Measurements from ENCODE around the gene RALGAPA2. TPM values are rescaled to one million over a fixed set of nuclear protein-coding genes. Genes with fewer than 3 reads are reported as not detected.

Gene RALGAPA2
- total and polyA plus RNA-seq, 2 experiments from 2014 or later: 13.1 to 43.4 TPM

DNA sequence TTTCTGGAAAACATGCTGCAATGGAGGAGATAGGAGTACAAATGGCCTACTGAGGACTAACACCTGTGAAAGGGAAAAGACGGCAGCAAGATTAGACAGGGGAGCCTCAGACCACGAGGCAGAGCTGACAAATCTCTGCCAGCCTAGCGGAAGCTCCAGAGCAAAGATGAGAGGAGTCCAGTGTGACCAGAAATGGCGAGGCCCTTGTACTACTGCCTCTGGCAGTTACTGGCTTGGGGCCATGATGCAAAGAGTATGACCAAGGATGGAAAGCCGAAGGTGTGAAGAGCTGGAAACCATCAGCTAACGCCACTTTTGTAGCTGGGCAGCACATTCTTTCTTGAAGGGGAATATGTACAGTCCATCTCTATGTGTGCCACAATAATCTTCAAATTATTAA lies 55.4 kb downstream of the RALGAPA2 start:
- Histone ChIP-seq H3K27ac (ENCODE audit: low read depth) (no peak overlapping the region), H3K79me2 (replicated peaks; ENCODE audit: insufficient read depth) (peaks cover 19% of the 10 kb centered on the region; the same call in 1 of the 2 replicates), H3K36me3 (ENCODE audit: insufficient read depth) (no peaks in the 10 kb centered on the region), H2AFZ (no peak overlapping the region), H3K4me3 (no peak overlapping the region), H3K4me1 (ENCODE audit: insufficient read depth) (no peaks in the 10 kb centered on the region), H3K27me3 (ENCODE audit: insufficient read depth) (no peaks in the 10 kb centered on the region), H3K9me2 (ENCODE audit: insufficient read depth) (no peaks in the 10 kb centered on the region), H4K20me1 (replicated peaks; ENCODE audit: insufficient read depth) (no peaks in the 10 kb centered on the region; the same call in 1 of the 2 replicates), H3F3A (replicated peaks; ENCODE audit: low read depth) (no peaks in the 10 kb centered on the region), H3K4me2 (no peak overlapping the region)
- TF ChIP-seq NANOG (IDR thresholded peaks at IDR 0.05; ENCODE audit: borderline replicate concordance): no peak
- TF ChIP-seq, protein P1, sequence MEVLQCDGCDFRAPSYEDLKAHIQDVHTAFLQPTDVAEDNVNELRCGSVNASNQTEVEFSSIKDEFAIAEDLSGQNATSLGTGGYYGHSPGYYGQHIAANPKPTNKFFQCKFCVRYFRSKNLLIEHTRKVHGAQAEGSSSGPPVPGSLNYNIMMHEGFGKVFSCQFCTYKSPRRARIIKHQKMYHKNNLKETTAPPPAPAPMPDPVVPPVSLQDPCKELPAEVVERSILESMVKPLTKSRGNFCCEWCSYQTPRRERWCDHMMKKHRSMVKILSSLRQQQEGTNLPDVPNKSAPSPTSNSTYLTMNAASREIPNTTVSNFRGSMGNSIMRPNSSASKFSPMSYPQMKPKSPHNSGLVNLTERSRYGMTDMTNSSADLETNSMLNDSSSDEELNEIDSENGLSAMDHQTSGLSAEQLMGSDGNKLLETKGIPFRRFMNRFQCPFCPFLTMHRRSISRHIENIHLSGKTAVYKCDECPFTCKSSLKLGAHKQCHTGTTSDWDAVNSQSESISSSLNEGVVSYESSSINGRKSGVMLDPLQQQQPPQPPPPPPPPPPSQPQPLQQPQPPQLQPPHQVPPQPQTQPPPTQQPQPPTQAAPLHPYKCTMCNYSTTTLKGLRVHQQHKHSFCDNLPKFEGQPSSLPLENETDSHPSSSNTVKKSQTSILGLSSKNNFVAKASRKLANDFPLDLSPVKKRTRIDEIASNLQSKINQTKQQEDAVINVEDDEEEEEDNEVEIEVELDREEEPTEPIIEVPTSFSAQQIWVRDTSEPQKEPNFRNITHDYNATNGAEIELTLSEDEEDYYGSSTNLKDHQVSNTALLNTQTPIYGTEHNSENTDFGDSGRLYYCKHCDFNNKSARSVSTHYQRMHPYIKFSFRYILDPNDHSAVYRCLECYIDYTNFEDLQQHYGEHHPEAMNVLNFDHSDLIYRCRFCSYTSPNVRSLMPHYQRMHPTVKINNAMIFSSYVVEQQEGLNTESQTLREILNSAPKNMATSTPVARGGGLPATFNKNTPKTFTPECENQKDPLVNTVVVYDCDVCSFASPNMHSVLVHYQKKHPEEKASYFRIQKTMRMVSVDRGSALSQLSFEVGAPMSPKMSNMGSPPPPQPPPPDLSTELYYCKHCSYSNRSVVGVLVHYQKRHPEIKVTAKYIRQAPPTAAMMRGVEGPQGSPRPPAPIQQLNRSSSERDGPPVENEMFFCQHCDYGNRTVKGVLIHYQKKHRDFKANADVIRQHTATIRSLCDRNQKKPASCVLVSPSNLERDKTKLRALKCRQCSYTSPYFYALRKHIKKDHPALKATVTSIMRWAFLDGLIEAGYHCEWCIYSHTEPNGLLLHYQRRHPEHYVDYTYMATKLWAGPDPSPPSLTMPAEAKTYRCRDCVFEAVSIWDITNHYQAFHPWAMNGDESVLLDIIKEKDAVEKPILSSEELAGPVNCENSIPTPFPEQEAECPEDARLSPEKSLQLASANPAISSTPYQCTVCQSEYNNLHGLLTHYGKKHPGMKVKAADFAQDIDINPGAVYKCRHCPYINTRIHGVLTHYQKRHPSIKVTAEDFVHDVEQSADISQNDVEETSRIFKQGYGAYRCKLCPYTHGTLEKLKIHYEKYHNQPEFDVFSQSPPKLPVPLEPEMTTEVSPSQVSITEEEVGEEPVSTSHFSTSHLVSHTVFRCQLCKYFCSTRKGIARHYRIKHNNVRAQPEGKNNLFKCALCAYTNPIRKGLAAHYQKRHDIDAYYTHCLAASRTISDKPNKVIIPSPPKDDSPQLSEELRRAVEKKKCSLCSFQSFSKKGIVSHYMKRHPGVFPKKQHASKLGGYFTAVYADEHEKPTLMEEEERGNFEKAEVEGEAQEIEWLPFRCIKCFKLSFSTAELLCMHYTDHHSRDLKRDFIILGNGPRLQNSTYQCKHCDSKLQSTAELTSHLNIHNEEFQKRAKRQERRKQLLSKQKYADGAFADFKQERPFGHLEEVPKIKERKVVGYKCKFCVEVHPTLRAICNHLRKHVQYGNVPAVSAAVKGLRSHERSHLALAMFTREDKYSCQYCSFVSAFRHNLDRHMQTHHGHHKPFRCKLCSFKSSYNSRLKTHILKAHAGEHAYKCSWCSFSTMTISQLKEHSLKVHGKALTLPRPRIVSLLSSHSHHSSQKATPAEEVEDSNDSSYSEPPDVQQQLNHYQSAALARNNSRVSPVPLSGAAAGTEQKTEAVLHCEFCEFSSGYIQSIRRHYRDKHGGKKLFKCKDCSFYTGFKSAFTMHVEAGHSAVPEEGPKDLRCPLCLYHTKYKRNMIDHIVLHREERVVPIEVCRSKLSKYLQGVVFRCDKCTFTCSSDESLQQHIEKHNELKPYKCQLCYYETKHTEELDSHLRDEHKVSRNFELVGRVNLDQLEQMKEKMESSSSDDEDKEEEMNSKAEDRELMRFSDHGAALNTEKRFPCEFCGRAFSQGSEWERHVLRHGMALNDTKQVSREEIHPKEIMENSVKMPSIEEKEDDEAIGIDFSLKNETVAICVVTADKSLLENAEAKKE (CRISPR knock-in tag; IDR thresholded peaks at IDR 0.05): no peak
- TF ChIP-seq, protein P2, sequence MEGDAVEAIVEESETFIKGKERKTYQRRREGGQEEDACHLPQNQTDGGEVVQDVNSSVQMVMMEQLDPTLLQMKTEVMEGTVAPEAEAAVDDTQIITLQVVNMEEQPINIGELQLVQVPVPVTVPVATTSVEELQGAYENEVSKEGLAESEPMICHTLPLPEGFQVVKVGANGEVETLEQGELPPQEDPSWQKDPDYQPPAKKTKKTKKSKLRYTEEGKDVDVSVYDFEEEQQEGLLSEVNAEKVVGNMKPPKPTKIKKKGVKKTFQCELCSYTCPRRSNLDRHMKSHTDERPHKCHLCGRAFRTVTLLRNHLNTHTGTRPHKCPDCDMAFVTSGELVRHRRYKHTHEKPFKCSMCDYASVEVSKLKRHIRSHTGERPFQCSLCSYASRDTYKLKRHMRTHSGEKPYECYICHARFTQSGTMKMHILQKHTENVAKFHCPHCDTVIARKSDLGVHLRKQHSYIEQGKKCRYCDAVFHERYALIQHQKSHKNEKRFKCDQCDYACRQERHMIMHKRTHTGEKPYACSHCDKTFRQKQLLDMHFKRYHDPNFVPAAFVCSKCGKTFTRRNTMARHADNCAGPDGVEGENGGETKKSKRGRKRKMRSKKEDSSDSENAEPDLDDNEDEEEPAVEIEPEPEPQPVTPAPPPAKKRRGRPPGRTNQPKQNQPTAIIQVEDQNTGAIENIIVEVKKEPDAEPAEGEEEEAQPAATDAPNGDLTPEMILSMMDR (conservative IDR thresholded peaks at IDR 0.05; ENCODE audit: low read depth in 2 of 2): no peak
- no peak for TF ChIP-seq EZH2phosphoT487 (IDR thresholded peaks at IDR 0.05; ENCODE audit: unreplicated experiment)
- no peak for TF ChIP-seq EZH2 (IDR thresholded peaks at IDR 0.05; ENCODE audit: low read depth, unreplicated experiment)
- TF ChIP-seq, protein P3, sequence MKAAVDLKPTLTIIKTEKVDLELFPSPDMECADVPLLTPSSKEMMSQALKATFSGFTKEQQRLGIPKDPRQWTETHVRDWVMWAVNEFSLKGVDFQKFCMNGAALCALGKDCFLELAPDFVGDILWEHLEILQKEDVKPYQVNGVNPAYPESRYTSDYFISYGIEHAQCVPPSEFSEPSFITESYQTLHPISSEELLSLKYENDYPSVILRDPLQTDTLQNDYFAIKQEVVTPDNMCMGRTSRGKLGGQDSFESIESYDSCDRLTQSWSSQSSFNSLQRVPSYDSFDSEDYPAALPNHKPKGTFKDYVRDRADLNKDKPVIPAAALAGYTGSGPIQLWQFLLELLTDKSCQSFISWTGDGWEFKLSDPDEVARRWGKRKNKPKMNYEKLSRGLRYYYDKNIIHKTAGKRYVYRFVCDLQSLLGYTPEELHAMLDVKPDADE (IDR thresholded peaks at IDR 0.05): no peak
- no peak for TF ChIP-seq ZNF114 (CRISPR knock-in tag; IDR thresholded peaks at IDR 0.05)
- no peak for TF ChIP-seq ZNF331 (CRISPR knock-in tag; IDR thresholded peaks at IDR 0.05; ENCODE audit: low read depth)
- TF ChIP-seq, protein P4, sequence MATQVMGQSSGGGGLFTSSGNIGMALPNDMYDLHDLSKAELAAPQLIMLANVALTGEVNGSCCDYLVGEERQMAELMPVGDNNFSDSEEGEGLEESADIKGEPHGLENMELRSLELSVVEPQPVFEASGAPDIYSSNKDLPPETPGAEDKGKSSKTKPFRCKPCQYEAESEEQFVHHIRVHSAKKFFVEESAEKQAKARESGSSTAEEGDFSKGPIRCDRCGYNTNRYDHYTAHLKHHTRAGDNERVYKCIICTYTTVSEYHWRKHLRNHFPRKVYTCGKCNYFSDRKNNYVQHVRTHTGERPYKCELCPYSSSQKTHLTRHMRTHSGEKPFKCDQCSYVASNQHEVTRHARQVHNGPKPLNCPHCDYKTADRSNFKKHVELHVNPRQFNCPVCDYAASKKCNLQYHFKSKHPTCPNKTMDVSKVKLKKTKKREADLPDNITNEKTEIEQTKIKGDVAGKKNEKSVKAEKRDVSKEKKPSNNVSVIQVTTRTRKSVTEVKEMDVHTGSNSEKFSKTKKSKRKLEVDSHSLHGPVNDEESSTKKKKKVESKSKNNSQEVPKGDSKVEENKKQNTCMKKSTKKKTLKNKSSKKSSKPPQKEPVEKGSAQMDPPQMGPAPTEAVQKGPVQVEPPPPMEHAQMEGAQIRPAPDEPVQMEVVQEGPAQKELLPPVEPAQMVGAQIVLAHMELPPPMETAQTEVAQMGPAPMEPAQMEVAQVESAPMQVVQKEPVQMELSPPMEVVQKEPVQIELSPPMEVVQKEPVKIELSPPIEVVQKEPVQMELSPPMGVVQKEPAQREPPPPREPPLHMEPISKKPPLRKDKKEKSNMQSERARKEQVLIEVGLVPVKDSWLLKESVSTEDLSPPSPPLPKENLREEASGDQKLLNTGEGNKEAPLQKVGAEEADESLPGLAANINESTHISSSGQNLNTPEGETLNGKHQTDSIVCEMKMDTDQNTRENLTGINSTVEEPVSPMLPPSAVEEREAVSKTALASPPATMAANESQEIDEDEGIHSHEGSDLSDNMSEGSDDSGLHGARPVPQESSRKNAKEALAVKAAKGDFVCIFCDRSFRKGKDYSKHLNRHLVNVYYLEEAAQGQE (IDR thresholded peaks at IDR 0.05; ENCODE audit: unreplicated experiment): no peak
- DNase-seq (ENCODE audit: low spot score) (no peak), ATAC-seq (no peak)
- Mint-ChIP-seq H3K4me3 (no peak overlapping the region), H3K36me3 (ENCODE audit: low read depth) (peaks cover 4% of the 10 kb centered on the region; the same call in 1 of the 3 replicates), H3K27ac (no peak overlapping the region), H3K27me3 (ENCODE audit: insufficient read depth, low read depth, poor library complexity) (peaks cover 3% of the 10 kb centered on the region), H3K4me1 (peaks cover 6% of the 10 kb centered on the region; the same call in 2 of the 3 replicates), H3K9me3 (no peaks in the 10 kb centered on the region)
